Peyer's patch (tissue), 4 donors: ENCODE results near the gene ING3. TPM values are rescaled to one million over a fixed set of nuclear protein-coding genes. Genes with fewer than 3 reads are reported as not detected.

ENCODE experiments used
- DNase-seq, 3 donors: peaks; one replicate each; pipeline ENCODE4 v3.0.0-alpha.2; 2017 to 2019
- H3K27ac ChIP-seq, 4 donors: fragments of 200-600 bp; sonication (generic); one replicate each; pipeline ENCODE4 v1.5.1; 2016 to 2019
- H3K27me3 ChIP-seq, 2 donors: fragments of 200-600 bp; sonication (generic); one replicate each; pipeline ENCODE4 v1.5.1; 2019
- H3K36me3 ChIP-seq, 3 donors: fragments of 200-600 bp; sonication (generic); one replicate each; pipeline ENCODE4 v1.5.1; 2016 to 2019
- H3K4me1 ChIP-seq, 4 donors: fragments of 200-600 bp; sonication (generic); one replicate each; pipeline ENCODE4 v1.5.1; 2016 to 2019
- H3K4me3 ChIP-seq, 4 donors: fragments of 200-600 bp; sonication (generic); 1 replicate in 3 of 4; 2 replicates in 1 of 4; pipeline ENCODE4 v1.5.1; 2016 to 2019; ENCODE audit warnings: mild to moderate bottlenecking in 1 of 4
- H3K9me3 ChIP-seq, 4 donors: fragments of 200-600 bp; sonication (generic); one replicate each; pipeline ENCODE4 v1.5.1; 2016 to 2019; ENCODE audit warnings: mild to moderate bottlenecking in 1 of 4
- POLR2A ChIP-seq, 2 donors: fragments of 450-650 bp; IDR thresholded peaks; one replicate each; pipeline ENCODE4 v1.5.1; 2017; ENCODE audit warnings: antibody characterized with exemption in 2 of 2, mild to moderate bottlenecking in 2 of 2, moderate library complexity in 2 of 2
- total RNA-seq, 4 donors: library from RNA; depleted of rRNA; stranded (reverse); fragments of >200 nt; gene quantifications; one replicate each; pipeline ENCODE4 v1.1.0, GENCODE V29; 2016
- TF ChIP-seq, protein P1 (sequence below), 6 experiments: fragments of 450-650 bp in 4 of 6; fragments of 200-600 bp in 2 of 6; sonication (generic) in 1 of 6; IDR thresholded peaks; one replicate each; pipeline ENCODE4 v1.5.1; 2017 to 2019; ENCODE audit warnings: antibody characterized with exemption in 6 of 6, mild to moderate bottlenecking in 3 of 6, moderate library complexity in 1 of 6

ING3 gene
- total RNA-seq, 4 donors from 2014 or later, result 17.9 to 24.8 (median 22.7) TPM

GRCh38 chr7:120961638-120962173, 11.1 kb downstream of the ING3 start:
- Histone ChIP-seq H3K27ac (no peak overlapping the region), H3K27me3 (no peaks in the 10 kb centered on the region), H3K36me3 (peaks cover 0 to 24% (median 0%) of the 10 kb centered on the region in 3 donors), H3K9me3 (no peaks in the 10 kb centered on the region), H3K4me3 (no peak overlapping the region), H3K4me1 (no peaks in the 10 kb centered on the region)
- no peak for TF ChIP-seq POLR2A (IDR thresholded peaks at IDR 0.05)
- TF ChIP-seq, protein P1, sequence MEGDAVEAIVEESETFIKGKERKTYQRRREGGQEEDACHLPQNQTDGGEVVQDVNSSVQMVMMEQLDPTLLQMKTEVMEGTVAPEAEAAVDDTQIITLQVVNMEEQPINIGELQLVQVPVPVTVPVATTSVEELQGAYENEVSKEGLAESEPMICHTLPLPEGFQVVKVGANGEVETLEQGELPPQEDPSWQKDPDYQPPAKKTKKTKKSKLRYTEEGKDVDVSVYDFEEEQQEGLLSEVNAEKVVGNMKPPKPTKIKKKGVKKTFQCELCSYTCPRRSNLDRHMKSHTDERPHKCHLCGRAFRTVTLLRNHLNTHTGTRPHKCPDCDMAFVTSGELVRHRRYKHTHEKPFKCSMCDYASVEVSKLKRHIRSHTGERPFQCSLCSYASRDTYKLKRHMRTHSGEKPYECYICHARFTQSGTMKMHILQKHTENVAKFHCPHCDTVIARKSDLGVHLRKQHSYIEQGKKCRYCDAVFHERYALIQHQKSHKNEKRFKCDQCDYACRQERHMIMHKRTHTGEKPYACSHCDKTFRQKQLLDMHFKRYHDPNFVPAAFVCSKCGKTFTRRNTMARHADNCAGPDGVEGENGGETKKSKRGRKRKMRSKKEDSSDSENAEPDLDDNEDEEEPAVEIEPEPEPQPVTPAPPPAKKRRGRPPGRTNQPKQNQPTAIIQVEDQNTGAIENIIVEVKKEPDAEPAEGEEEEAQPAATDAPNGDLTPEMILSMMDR (IDR thresholded peaks at IDR 0.05), result no peak
- DNase-seq, result no peak

DNA sequence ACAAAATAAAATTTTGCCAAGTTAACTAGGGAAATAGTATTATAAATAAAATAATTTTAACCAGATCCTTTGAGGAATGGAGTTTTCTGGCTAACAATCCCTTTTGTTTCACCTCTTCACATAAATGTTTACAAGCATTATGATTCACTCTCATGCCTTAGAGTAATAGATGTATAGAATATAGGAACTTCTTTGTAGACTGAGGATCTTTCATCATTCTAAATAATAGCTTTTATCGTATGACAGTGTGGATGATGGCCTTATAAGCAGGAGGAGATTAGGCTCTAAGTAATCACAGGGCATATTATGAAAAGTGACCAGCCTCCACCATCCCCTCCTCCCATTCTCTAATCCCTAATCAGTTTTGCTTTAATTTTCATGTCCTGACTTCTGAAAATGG, 13.5 kb downstream of the ING3 start:
- H3K4me1 ChIP-seq, result no peaks in the 10 kb centered on the region
- peaks cover 0 to 41% (median 0%) of the 10 kb centered on the region in 3 donors for H3K36me3 ChIP-seq
- TF ChIP-seq POLR2A (IDR thresholded peaks at IDR 0.05), result no peak
- no peaks in the 10 kb centered on the region for H3K27me3 ChIP-seq
- no peaks in the 10 kb centered on the region for H3K9me3 ChIP-seq
- H3K27ac ChIP-seq, result no peak overlapping the region
- no peak for DNase-seq
- H3K4me3 ChIP-seq, result no peak overlapping the region

DNA sequence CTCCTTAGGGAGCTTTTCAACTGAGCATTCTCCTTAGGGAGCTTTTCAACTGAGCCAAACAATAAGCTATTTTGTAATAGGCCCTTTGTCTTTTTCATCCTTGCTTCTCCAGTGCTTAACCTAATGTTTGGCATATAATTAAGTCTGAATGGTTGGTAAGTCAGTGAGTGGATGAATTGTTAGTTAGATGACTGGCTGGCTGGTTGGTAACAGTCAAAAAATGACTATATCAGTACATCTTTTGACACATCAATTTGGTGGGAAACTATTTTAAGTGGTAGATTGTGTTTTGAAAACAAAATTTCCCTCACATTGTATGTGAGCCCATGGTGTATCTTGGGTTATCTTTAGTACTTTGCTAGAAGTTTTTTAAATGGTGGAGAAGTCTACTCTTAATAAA, 16.4 kb downstream of the ING3 start:
- Histone ChIP-seq H3K27me3 (no peaks in the 10 kb centered on the region), H3K9me3 (no peaks in the 10 kb centered on the region), H3K27ac (no peak overlapping the region), H3K4me1 (no peaks in the 10 kb centered on the region), H3K36me3 (peaks cover 0 to 68% (median 0%) of the 10 kb centered on the region in 3 donors), H3K4me3 (no peak overlapping the region)
- no peak for DNase-seq
- TF ChIP-seq POLR2A (IDR thresholded peaks at IDR 0.05), result no peak
- TF ChIP-seq, protein P1 (IDR thresholded peaks at IDR 0.05), result no peak

DNA sequence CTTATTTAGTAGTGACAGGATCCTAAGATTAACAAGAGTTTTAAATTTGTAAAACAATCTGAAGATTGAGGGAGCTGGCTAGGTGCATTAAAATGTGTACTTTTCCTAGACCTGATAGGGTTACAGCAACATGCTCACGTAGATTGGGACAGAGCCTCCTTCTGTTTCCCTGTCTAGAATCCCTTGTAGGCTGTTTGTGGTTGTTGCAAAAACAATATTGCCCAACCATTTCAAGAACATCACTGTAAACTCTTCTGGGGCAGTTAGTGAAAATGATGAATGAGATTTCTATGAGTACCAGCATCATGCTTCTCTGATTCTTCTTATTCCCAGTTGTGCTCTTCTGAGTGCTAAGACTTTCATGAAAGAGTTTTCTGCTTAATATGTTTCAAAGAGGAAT, 23.3 kb downstream of the ING3 start:
- Histone ChIP-seq H3K4me1 (no peaks in the 10 kb centered on the region), H3K27me3 (no peaks in the 10 kb centered on the region), H3K9me3 (no peaks in the 10 kb centered on the region), H3K36me3 (peaks cover 0 to 72% (median 0%) of the 10 kb centered on the region in 3 donors), H3K4me3 (no peak overlapping the region), H3K27ac (no peak overlapping the region)
- TF ChIP-seq, protein P1 (IDR thresholded peaks at IDR 0.05), result no peak
- no peak for TF ChIP-seq POLR2A (IDR thresholded peaks at IDR 0.05)
- no peak for DNase-seq

DNA sequence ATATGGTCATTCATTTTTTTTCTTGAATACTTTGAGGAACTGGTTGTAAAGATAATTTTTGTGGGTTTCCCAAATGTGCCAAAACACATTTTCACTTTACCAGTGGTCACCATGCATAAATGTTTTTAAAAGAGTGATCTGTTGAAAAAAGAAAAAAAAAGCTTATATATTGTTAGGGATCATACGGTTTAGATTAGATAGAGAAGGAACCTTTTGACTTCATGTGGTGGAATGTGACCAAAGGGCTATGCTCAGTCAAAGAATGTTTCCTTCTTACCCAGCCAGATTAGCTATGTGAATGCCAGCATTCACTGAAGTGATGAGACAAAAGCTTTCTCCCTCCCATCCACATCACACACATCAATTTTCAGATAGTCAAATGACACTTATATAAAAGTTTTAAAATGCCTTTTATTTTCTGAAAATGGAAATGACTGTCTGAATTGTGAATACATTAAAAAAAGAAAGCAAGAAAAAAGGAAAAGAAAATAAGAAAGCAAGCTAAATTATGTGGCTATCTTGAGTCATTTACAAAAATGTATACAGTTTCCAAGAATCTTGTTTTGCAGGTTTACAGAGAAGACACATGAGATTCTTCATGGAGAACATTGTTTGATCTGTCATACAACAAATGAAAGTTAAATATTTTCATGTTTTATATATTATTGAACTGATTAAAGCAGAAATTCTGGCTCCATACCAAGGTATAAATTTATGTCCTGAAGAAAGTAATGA, 29.4 kb downstream of the ING3 start:
- peaks cover 0 to 13% (median 0%) of the 10 kb centered on the region in 3 donors for H3K36me3 ChIP-seq
- no peaks in the 10 kb centered on the region for H3K27me3 ChIP-seq
- H3K4me3 ChIP-seq, result no peak overlapping the region
- TF ChIP-seq, protein P1 (IDR thresholded peaks at IDR 0.05), result no peak
- no peak for TF ChIP-seq POLR2A (IDR thresholded peaks at IDR 0.05)
- H3K9me3 ChIP-seq, result no peaks in the 10 kb centered on the region
- H3K27ac ChIP-seq, result no peak overlapping the region
- no peak for DNase-seq
- H3K4me1 ChIP-seq, result no peaks in the 10 kb centered on the region

DNA sequence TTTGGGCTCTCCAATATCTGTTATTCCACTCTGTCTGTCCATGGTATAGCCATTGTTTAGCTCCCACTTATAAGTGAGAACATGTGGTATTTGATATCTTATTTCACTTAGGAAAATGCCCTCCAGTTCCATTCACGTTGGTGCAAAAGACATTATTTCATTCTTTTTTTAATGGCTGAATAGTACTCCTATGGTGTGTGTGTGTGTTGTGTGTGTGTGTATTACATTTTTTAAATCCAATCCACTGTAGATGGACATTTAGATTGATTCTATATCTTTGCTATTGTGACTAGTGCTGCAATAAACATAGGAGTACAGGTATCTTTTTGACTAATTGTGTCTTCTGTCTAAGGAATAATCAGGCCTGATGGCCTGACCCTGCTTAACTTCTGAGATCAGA, 30.5 kb downstream of the ING3 start:
- no peaks in the 10 kb centered on the region for H3K27me3 ChIP-seq
- no peak for DNase-seq
- H3K4me1 ChIP-seq, result no peaks in the 10 kb centered on the region
- TF ChIP-seq, protein P1 (IDR thresholded peaks at IDR 0.05), result no peak
- TF ChIP-seq POLR2A (IDR thresholded peaks at IDR 0.05), result no peak
- H3K9me3 ChIP-seq, result no peaks in the 10 kb centered on the region
- H3K36me3 ChIP-seq, result peaks cover 0 to under 1% (median 0%) of the 10 kb centered on the region in 3 donors
- H3K27ac ChIP-seq, result no peak overlapping the region
- no peak overlapping the region for H3K4me3 ChIP-seq
